BLaER1 treated with 17β-estradiol and CSF1 and Interleukin-3, amounts not matched to agents 10 nM and 100 nM (cell line): ENCODE measurements around the gene IGHMBP2.

Experiments used
- H3K27ac ChIP-seq, 11 experiments: shearing (Covaris generic); formaldehyde crosslinking; 2 replicates each; pipeline ENCODE4 v1.8.1; 2022
- H3K27me3 ChIP-seq, 11 experiments: shearing (Covaris generic); formaldehyde crosslinking; 2 replicates each; pipeline ENCODE4 v1.8.1; 2022
- H3K36me3 ChIP-seq, 11 experiments: shearing (Covaris generic); formaldehyde crosslinking; 2 replicates each; pipeline ENCODE4 v1.8.1; 2022
- H3K4me1 ChIP-seq, 10 experiments: shearing (Covaris generic); formaldehyde crosslinking; 2 replicates each; pipeline ENCODE4 v1.8.1; 2022
- H3K4me2 ChIP-seq, 11 experiments: shearing (Covaris generic); formaldehyde crosslinking; 2 replicates each; pipeline ENCODE4 v1.8.1; 2022
- H3K4me3 ChIP-seq, 10 experiments: shearing (Covaris generic); formaldehyde crosslinking; 2 replicates each; pipeline ENCODE4 v1.8.1; 2022
- H3K9ac ChIP-seq, 11 experiments: shearing (Covaris generic); formaldehyde crosslinking; 2 replicates each; pipeline ENCODE4 v1.8.1; 2022
- H3K9me3 ChIP-seq, 11 experiments: shearing (Covaris generic); formaldehyde crosslinking; replicated peaks in 1 of 11; 2 replicates each; pipeline ENCODE4 v1.8.1; 2022
- H4K20me1 ChIP-seq, 11 experiments: shearing (Covaris generic); formaldehyde crosslinking; 2 replicates each; pipeline ENCODE4 v1.8.1; 2022
- Cebpa-rat ChIP-seq, 11 experiments: shearing (Covaris generic); IDR thresholded peaks; 2 replicates each; pipeline ENCODE4 v1.8.1; 2022

The IGHMBP2 gene

GRCh38 chr11:68863553-68864265 is 40.0 kb upstream of the IGHMBP2 start:
- peaks cover 0 to 5% (median under 1%) of the 10 kb centered on the region in 11 experiments; a peak in 8 of 22 replicates for H3K27me3 ChIP-seq
- no peak overlapping the region for H3K27ac ChIP-seq
- peaks cover 0 to 17% (median 9%) of the 10 kb centered on the region in 10 experiments; a peak in 13 of 20 replicates for H3K4me1 ChIP-seq
- no peak overlapping the region for H3K4me2 ChIP-seq
- H3K36me3 ChIP-seq = peaks cover 0 to 7% (median 5%) of the 10 kb centered on the region in 11 experiments; a peak in 4 of 22 replicates
- H4K20me1 ChIP-seq = peaks cover 0 to under 1% (median 0%) of the 10 kb centered on the region in 11 experiments; a peak in 1 of 22 replicates
- H3K4me3 ChIP-seq = no peak overlapping the region
- TF ChIP-seq Cebpa-rat (IDR thresholded peaks at IDR 0.05) = no peak
- H3K9me3 ChIP-seq = peaks cover 23 to 54% (median 36%) of the 10 kb centered on the region in 11 experiments
- no peak overlapping the region for H3K9ac ChIP-seq

GRCh38 chr11:68865241-68865640 is 38.5 kb upstream of the IGHMBP2 start:
- Histone ChIP-seq H3K4me1 (peaks cover 11 to 32% (median 22%) of the 10 kb centered on the region in 10 experiments), H3K27me3 (peaks cover 0 to 19% (median 15%) of the 10 kb centered on the region in 11 experiments; a peak in 15 of 22 replicates), H3K4me3 (no peak overlapping the region), H3K9ac (no peak overlapping the region), H3K27ac (no peak overlapping the region), H4K20me1 (peaks cover 0 to 13% (median 0%) of the 10 kb centered on the region in 11 experiments; a peak in 2 of 22 replicates), H3K9me3 (peaks cover 23 to 40% (median 24%) of the 10 kb centered on the region in 11 experiments), H3K4me2 (no peak overlapping the region), H3K36me3 (peaks cover 0 to 7% (median 5%) of the 10 kb centered on the region in 11 experiments; a peak in 4 of 22 replicates)
- no peak for TF ChIP-seq Cebpa-rat (IDR thresholded peaks at IDR 0.05)

DNA sequence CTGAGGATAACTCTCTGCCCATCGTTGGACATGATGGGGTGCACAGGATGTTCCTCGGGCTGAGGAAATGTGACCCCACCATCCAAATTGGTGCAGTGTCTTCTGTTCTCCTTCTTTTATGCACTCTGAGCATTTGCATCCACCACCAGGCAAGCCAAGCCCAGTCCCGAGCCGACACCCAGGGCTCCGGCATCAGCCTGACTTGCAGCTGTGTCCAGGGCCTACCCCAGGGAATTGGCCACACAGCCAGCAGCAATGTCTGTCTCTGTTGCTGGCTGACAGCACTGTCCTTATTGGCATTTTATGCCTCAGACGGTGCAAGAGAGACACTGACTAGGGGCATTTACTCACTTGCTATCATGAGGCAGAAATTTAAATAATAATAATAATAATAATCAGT is 36.6 kb upstream of the IGHMBP2 start:
- Histone ChIP-seq H3K9ac (no peak overlapping the region), H3K4me1 (peaks cover 18 to 48% (median 34%) of the 10 kb centered on the region in 10 experiments), H3K36me3 (peaks cover 0 to 7% (median 5%) of the 10 kb centered on the region in 11 experiments; a peak in 4 of 22 replicates), H3K4me3 (no peak overlapping the region), H3K27me3 (peaks cover 0 to 34% (median 22%) of the 10 kb centered on the region in 11 experiments; a peak in 15 of 22 replicates), H3K9me3 (peaks cover 17 to 28% (median 24%) of the 10 kb centered on the region in 11 experiments), H3K4me2 (peak overlapping the region in 8 of 11 experiments; percentile 39 to 73 (median 53); a peak in 14 of 22 replicates), H4K20me1 (peaks cover 0 to 13% (median 0%) of the 10 kb centered on the region in 11 experiments; a peak in 2 of 22 replicates), H3K27ac (no peak overlapping the region)
- TF ChIP-seq Cebpa-rat (IDR thresholded peaks at IDR 0.05) = no peak

- Histone ChIP-seq H3K36me3 (peaks cover 0 to 7% (median 5%) of the 10 kb centered on the region in 11 experiments; a peak in 4 of 22 replicates), H3K9me3 (peaks cover 11 to 16% (median 12%) of the 10 kb centered on the region in 11 experiments), H3K9ac (no peak overlapping the region), H3K27ac (no peak overlapping the region), H3K4me2 (peak overlapping the region in 3 of 11 experiments; percentile 83 to 90 (median 90); a peak in 3 of 22 replicates), H3K4me3 (no peak overlapping the region), H3K27me3 (peaks cover 0 to 34% (median 22%) of the 10 kb centered on the region in 11 experiments; a peak in 15 of 22 replicates), H3K4me1 (peaks cover 25 to 60% (median 47%) of the 10 kb centered on the region in 10 experiments), H4K20me1 (peaks cover 0 to 13% (median 0%) of the 10 kb centered on the region in 11 experiments; a peak in 2 of 22 replicates)
- TF ChIP-seq Cebpa-rat (IDR thresholded peaks at IDR 0.05) = no peak
Measured at GRCh38 chr11:68868221-68868835, 35.4 kb upstream of the IGHMBP2 start.

GRCh38 chr11:68870470-68870869 is 33.2 kb upstream of the IGHMBP2 start:
- peak overlapping the region in 8 of 11 experiments; percentile 11 to 51 (median 32); a peak in 5 of 22 replicates for H3K9ac ChIP-seq
- peak overlapping the region in 9 of 10 experiments; percentile 28 to 66 (median 47); a peak in 13 of 20 replicates for H3K4me3 ChIP-seq

DNA sequence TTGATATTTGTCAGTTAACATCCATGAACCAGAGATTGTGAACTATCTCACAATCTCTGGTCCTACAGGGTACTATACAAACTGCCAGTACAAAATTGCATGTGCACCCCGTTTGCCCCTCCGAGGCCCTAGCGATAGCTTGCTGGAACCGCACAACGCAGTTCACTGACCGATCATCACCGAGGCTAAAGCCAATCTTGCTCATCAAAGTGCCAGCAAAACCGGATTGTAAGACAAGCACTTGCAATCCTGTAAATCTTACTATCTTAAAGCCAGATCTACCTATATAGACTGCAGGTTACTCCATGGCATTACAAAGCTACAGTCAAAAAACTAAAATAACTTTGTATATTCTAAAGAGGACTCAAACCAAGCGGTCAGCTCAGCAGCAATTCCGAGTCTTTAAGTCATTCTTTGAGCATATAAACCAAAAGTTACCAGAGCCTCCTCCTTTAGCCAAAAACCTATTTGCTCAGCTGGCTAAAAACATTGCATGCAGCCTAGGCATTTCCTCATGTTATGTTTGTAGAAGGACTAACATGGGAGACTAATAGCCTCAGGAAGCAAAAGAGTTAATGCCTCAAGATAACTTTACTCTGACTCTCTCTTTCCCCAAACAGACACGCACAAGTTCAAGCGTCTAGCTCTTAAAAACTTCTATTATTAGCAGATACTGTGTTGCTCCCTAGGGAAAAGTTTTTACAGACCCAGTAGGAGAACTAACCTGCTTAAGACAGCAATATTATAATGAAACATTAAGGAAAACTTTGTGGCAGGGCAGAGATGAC is 31.3 kb upstream of the IGHMBP2 start:
- peaks cover 0 to 34% (median 22%) of the 10 kb centered on the region in 11 experiments; a peak in 15 of 22 replicates for H3K27me3 ChIP-seq
- H3K4me1 ChIP-seq = peaks cover 33 to 85% (median 66%) of the 10 kb centered on the region in 10 experiments
- H3K9me3 ChIP-seq = peaks cover under 1 to 20% (median 12%) of the 10 kb centered on the region in 11 experiments; a peak in 18 of 22 replicates
- H3K4me2 ChIP-seq = peak overlapping the region in 10 of 11 experiments; percentile 1 to 88 (median 60); a peak in 18 of 22 replicates
- no peak for TF ChIP-seq Cebpa-rat (IDR thresholded peaks at IDR 0.05)
- no peak overlapping the region for H3K27ac ChIP-seq
- H3K36me3 ChIP-seq = peaks cover 0 to 5% (median 0%) of the 10 kb centered on the region in 11 experiments; a peak in 1 of 22 replicates
- no peak overlapping the region for H3K4me3 ChIP-seq
- H3K9ac ChIP-seq = peak overlapping the region in 2 of 11 experiments; percentile 21 to 29; a peak in 2 of 22 replicates
- H4K20me1 ChIP-seq = peaks cover 0 to 13% (median 0%) of the 10 kb centered on the region in 11 experiments; a peak in 1 of 22 replicates

More at GRCh38 chr11:68870470-68870869, 33.2 kb upstream of the IGHMBP2 start:
- TF ChIP-seq Cebpa-rat (IDR thresholded peaks at IDR 0.05) = no peak
- peaks cover 0 to 13% (median 0%) of the 10 kb centered on the region in 11 experiments; a peak in 2 of 22 replicates for H4K20me1 ChIP-seq
- peaks cover 0 to 1% (median 0%) of the 10 kb centered on the region in 11 experiments; a peak in 2 of 22 replicates for H3K9me3 ChIP-seq
- peak overlapping the region; percentile 71 to 91 (median 84) for H3K4me2 ChIP-seq
- peaks cover 0 to 34% (median 22%) of the 10 kb centered on the region in 11 experiments; a peak in 15 of 22 replicates for H3K27me3 ChIP-seq
- no peaks in the 10 kb centered on the region for H3K36me3 ChIP-seq
- peaks cover 29 to 81% (median 64%) of the 10 kb centered on the region in 10 experiments for H3K4me1 ChIP-seq
- H3K27ac ChIP-seq = no peak overlapping the region

DNA sequence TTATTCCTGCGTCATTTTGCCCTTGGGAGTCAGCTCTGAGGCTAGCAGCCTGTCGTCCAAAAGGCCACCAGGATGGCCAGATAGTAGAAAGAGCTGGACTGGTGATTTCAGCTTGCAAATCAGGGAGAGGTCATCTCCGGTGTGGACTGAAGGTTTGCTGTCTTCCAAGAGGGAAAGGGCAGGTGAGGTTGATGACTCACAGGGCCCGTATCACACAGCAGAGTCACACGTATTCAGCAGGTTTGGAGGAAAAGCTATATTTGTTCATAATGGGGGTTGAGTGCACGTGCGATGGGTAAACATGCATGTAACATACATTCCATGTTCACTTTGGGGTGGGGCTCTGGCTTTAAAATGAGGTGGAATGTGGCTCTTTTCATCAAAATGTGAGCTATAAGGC is 25.7 kb upstream of the IGHMBP2 start:
- H3K4me3 ChIP-seq = no peak overlapping the region
- H4K20me1 ChIP-seq = peaks cover 0 to 17% (median 0%) of the 10 kb centered on the region in 11 experiments; a peak in 1 of 22 replicates
- TF ChIP-seq Cebpa-rat (IDR thresholded peaks at IDR 0.05) = no peak
- no peak overlapping the region for H3K27ac ChIP-seq
- no peak overlapping the region for H3K4me2 ChIP-seq
- H3K9me3 ChIP-seq = peaks cover 4 to 24% (median 13%) of the 10 kb centered on the region in 11 experiments; a peak in 18 of 22 replicates
- peaks cover 0 to 18% (median 3%) of the 10 kb centered on the region in 11 experiments; a peak in 6 of 22 replicates for H3K36me3 ChIP-seq
- H3K27me3 ChIP-seq = no peaks in the 10 kb centered on the region
- no peak overlapping the region for H3K9ac ChIP-seq
- H3K4me1 ChIP-seq = peaks cover 7 to 42% (median 30%) of the 10 kb centered on the region in 10 experiments; a peak in 19 of 20 replicates
